Smooth muscle cell (in vitro differentiated cells): Measurements from ENCODE around the gene GABBR2. TPM values are rescaled to one million over a fixed set of nuclear protein-coding genes. Genes with fewer than 3 reads are reported as not detected.

Experiments
- DNase-seq: peaks from one replicate; lab custom pipeline; 2025; ENCODE audit not compliant: unreplicated experiment; lab: John Stamatoyannopoulos, UW
- H2AFZ ChIP-seq: fragments of 200-600 bp; sonication (generic); 2 replicates; pipeline ENCODE4 v1.6.0; 2016; ENCODE audit warnings: antibody characterized with exemption, low read depth, mild to moderate bottlenecking
- H3F3A ChIP-seq: fragments of 200-600 bp; sonication (generic); 2 replicates; pipeline ENCODE4 v1.6.0; 2017; ENCODE audit warnings: antibody characterized with exemption, low read depth
- H3K27ac ChIP-seq: fragments of 200-600 bp; sonication (generic); 2 replicates; pipeline ENCODE4 v1.5.1; 2016; ENCODE audit warnings: low read depth, mild to moderate bottlenecking
- H3K27me3 ChIP-seq: fragments of 200-600 bp; sonication (generic); 2 replicates; pipeline ENCODE4 v1.6.1; 2016; ENCODE audit warnings: low read depth, mild to moderate bottlenecking
- H3K36me3 ChIP-seq: fragments of 200-600 bp; sonication (generic); 2 replicates; pipeline ENCODE4 v1.5.1; 2016; ENCODE audit warnings: low read depth
- H3K4me1 ChIP-seq: fragments of 200-600 bp; sonication (generic); 2 replicates; pipeline ENCODE4 v1.5.1; 2016; ENCODE audit warnings: low read depth
- H3K4me2 ChIP-seq: fragments of 200-600 bp; sonication (generic); 2 replicates; pipeline ENCODE4 v1.6.0; 2016; ENCODE audit warnings: mild to moderate bottlenecking
- H3K4me3 ChIP-seq: fragments of 200-600 bp; sonication (generic); 2 replicates; pipeline ENCODE4 v1.5.1; 2016; ENCODE audit warnings: mild to moderate bottlenecking
- H3K79me2 ChIP-seq: fragments of 200-600 bp; sonication (generic); 2 replicates; pipeline ENCODE4 v1.6.0; 2016; ENCODE audit warnings: low read depth, mild to moderate bottlenecking
- H3K9ac ChIP-seq: fragments of 200-600 bp; sonication (generic); 2 replicates; pipeline ENCODE4 v1.6.0; 2016; ENCODE audit warnings: low read depth
- H3K9me3 ChIP-seq: fragments of 200-600 bp; sonication (generic); replicated peaks from 2 replicates; pipeline ENCODE4 v1.5.1; 2016; ENCODE audit warnings: low read depth
- H4K20me1 ChIP-seq: fragments of 200-600 bp; sonication (generic); 2 replicates; pipeline ENCODE4 v1.6.0; 2016; ENCODE audit warnings: low read depth
- WGBS: methylation state at CpG from one replicate; pipeline ENCODE4 v1.1.7; 2016; ENCODE audit warnings: low lambda C conversion rate; 5-methylcytosine and 5-hydroxymethylcytosine counted together
- polyA plus RNA-seq: library from polyadenylated mRNA; unstranded; fragments of >200 nt; fragmentation: Nextera tagmentation; extraction: Ambion mirVana; gene quantifications from 2 replicates; pipeline ENCODE4 v1.2.1, GENCODE V29; 2016
- total RNA-seq: library from RNA; depleted of rRNA; stranded (reverse); fragments of >200 nt; gene quantifications from 2 replicates; pipeline ENCODE4 v1.2.3, GENCODE V29; 2014
- TF ChIP-seq, protein P1 (sequence below): fragments of 200-600 bp; sonication (generic); IDR thresholded peaks from 2 replicates; pipeline ENCODE4 v1.5.1; 2017; ENCODE audit warnings: borderline replicate concordance, mild to moderate bottlenecking, antibody characterized with exemption; ENCODE audit not compliant: insufficient read depth, poor library complexity, severe bottlenecking

The GABBR2 gene
- total and polyA plus RNA-seq, 2 experiments from 2014 or later = 0.25 TPM; not detected in 1

DNA sequence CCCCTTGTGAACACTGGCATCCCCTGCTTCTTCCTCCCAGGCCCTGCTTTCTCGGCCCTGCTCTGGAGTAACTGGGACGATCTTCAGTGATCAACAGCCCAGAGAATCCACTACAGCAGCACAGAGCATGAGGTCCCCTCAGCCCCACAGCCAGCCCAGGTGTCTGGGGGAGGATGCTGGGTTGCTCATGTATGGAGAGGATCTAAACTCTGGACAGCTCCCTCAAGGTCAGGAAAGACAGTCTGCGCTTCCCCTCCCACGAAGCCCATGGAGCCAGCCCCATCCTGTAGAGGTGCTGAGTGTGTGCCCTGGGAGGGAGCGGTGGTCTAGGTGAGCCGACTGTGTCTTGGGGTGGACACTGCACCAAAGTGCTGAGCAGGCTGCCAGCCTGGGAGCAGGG is 190.2 kb downstream of the GABBR2 start:
- no peak for DNase-seq
- H3K4me2 ChIP-seq = no peak overlapping the region
- H3F3A ChIP-seq = no peaks in the 10 kb centered on the region
- no peaks in the 10 kb centered on the region for H3K79me2 ChIP-seq
- no peaks in the 10 kb centered on the region for H3K4me1 ChIP-seq
- no peaks in the 10 kb centered on the region for H3K36me3 ChIP-seq
- 87% methylated on average over 6 of the region's 6 CpGs for WGBS
- H4K20me1 ChIP-seq = no peaks in the 10 kb centered on the region
- H3K9ac ChIP-seq = no peak overlapping the region
- H3K27me3 ChIP-seq = peaks cover 6% of the 10 kb centered on the region
- TF ChIP-seq, protein P1, sequence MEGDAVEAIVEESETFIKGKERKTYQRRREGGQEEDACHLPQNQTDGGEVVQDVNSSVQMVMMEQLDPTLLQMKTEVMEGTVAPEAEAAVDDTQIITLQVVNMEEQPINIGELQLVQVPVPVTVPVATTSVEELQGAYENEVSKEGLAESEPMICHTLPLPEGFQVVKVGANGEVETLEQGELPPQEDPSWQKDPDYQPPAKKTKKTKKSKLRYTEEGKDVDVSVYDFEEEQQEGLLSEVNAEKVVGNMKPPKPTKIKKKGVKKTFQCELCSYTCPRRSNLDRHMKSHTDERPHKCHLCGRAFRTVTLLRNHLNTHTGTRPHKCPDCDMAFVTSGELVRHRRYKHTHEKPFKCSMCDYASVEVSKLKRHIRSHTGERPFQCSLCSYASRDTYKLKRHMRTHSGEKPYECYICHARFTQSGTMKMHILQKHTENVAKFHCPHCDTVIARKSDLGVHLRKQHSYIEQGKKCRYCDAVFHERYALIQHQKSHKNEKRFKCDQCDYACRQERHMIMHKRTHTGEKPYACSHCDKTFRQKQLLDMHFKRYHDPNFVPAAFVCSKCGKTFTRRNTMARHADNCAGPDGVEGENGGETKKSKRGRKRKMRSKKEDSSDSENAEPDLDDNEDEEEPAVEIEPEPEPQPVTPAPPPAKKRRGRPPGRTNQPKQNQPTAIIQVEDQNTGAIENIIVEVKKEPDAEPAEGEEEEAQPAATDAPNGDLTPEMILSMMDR = no peak
- no peak overlapping the region for H3K27ac ChIP-seq
- no peak overlapping the region for H3K4me3 ChIP-seq
- no peaks in the 10 kb centered on the region for H3K9me3 ChIP-seq
- H2AFZ ChIP-seq = no peak overlapping the region

DNA sequence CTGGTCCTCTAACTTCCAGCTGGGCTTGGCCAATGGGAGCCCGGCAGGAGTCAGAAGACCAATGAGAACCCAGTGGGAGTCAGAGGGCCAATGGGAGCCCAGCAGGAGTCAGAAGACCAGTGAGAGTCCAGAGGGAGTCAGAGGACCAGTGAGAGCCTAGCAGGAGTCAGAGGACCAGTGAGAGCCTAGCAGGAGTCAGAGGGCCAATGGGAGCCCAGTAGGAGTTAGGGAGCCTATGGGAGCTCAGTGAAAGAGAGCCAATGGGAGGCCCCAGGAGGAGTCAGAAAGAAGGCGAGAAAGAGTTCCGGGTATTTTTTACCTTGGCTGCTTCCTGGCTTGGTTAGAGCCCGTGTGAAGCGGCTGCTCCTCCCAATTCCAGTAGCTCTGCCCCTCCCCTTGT is 191.0 kb downstream of the GABBR2 start:
- Histone ChIP-seq H3K9ac (no peak overlapping the region), H3K4me3 (no peak overlapping the region), H3K27me3 (peaks cover 6% of the 10 kb centered on the region), H3K9me3 (no peaks in the 10 kb centered on the region), H3K27ac (no peak overlapping the region), H3K79me2 (no peaks in the 10 kb centered on the region), H3F3A (no peaks in the 10 kb centered on the region), H4K20me1 (no peaks in the 10 kb centered on the region), H3K36me3 (no peaks in the 10 kb centered on the region), H3K4me1 (no peaks in the 10 kb centered on the region), H2AFZ (no peak overlapping the region), H3K4me2 (no peak overlapping the region)
- WGBS = 97% methylated on average over 5 of the region's 5 CpGs
- TF ChIP-seq, protein P1 = no peak
- no peak for DNase-seq

DNA sequence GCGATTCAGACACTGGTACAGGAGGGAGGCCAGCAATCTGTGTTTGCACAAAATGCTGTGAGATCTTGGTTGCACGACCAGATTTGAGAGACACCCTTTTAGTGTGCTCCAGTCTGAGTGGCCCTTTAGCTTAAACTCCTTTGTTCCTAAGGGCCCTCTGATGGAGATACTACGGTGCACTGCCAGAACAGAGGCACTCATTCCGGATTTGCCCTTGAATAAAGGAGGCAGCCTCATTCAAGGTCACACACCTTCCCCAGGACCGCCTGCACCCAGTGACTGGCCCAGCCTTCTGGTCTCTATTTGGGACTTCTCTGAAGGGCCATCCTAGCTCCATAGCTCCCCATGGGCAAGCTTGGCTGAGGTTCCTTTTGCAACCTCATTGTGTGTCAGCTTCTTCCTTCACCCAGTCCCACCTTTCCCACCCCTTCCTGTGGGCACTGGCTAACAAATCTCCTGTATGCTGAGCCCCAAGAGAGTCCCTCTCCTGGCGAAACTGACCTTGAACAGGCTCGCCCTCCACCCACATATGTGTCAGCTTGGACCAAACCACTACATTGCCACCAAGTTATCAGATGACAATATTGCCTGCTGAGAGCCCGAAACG is 191.7 kb downstream of the GABBR2 start:
- Histone ChIP-seq H3K79me2 (no peaks in the 10 kb centered on the region), H3K27ac (no peak overlapping the region), H3K4me3 (no peak overlapping the region), H2AFZ (no peak overlapping the region), H3F3A (no peaks in the 10 kb centered on the region), H3K4me2 (no peak overlapping the region), H3K9ac (no peak overlapping the region), H3K9me3 (no peaks in the 10 kb centered on the region), H4K20me1 (no peaks in the 10 kb centered on the region), H3K36me3 (no peaks in the 10 kb centered on the region), H3K4me1 (no peaks in the 10 kb centered on the region), H3K27me3 (peaks cover 4% of the 10 kb centered on the region)
- DNase-seq = no peak
- WGBS = 91% methylated on average over 9 of the region's 9 CpGs
- TF ChIP-seq, protein P1 = no peak
